ENCODE results near the gene PANK4. TPM values are rescaled to one million over a fixed set of nuclear protein-coding genes. Genes with fewer than 3 reads are reported as not detected.
A peak's percentile ranks its signal among the peaks of the same experiment; 100 is the strongest.

PANK4 gene
- total RNA-seq, 6 donors from 2014 or later = 20.7 to 123 (median 36.9) TPM

DNA sequence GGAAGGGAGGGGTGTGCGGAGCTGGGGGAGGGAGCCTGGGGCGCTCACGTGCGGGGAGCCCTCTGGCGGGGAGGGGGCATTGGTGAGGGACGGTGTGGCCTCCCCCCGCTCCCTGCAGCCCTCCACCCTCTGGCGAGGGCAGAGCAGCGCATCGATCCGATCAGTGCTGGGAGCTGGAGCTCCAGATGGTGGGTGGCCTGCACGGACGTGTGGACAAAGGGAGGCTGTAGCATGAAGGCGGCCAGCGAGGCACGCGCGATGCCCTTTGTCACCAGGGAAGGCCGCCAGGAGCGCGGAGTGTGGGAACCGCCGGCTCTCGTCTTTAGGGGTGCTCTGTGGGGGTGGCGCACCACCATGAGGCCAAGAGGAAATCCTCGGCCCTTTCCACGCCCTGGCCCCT, 9.1 kb upstream of the PANK4 start:
- no peak for TF ChIP-seq POLR2A (IDR thresholded peaks at IDR 0.05)
- H3K27ac ChIP-seq = peak overlapping the region in 1 of 4 donors; percentile 18
- H3K27me3 ChIP-seq = peaks cover 0 to 21% (median 9%) of the 10 kb centered on the region in 4 donors
- H3K4me3 ChIP-seq = no peak overlapping the region
- peaks cover 10 to 28% (median 25%) of the 10 kb centered on the region in 4 donors for H3K4me1 ChIP-seq
- H3K9me3 ChIP-seq = no peaks in the 10 kb centered on the region
- no peak for ATAC-seq (ENCODE audit: low FRiP score in 2 of 2)
- DNase-seq = peak in 1 of 2 donors; percentile 81
- WGBS, 2 donors = 74 to 79% methylated on average over 13 to 21 of the region's 27 CpGs
- H3K36me3 ChIP-seq = no peaks in the 10 kb centered on the region

DNA sequence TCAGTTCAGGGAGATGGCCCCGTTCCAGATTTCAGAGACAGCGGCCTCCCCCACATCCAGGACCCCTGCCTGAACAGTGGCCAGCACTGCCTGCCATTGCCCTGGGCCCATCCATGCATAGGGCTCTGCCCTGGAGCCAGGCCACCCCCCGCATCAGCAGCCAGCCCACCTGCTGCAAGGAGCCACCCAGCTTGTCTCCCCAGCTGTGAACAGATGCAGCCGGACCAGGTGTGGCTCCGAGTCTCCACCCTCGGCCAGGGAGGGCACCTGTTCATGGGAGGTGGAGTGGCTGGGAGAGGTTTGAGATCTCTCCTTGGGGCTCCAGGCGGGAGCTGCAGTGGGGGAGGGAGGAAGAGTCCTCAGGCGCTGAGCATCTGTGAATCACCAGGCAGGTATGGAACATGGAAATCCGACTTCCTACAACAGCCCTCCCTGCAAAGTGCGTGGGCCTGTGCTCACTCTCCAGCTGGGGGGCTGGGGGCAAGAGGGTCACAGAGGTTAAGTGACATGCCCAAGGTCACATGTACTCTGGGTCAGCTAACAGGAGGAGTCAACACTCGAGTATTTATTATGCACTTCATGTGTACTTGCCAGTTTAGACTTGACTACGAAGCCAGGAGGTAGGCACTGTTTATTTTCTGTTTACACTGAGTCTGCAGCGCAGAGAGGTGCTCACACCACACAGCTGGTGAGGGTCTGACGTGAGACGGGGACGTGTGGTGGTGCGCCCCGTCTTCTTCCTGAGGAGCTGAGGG, 8.5 kb upstream of the PANK4 start:
- Histone ChIP-seq H3K4me3 (no peak overlapping the region), H3K27ac (peak overlapping the region in 1 of 4 donors; percentile 18), H3K27me3 (peaks cover 0 to 23% (median 12%) of the 10 kb centered on the region in 4 donors), H3K9me3 (no peaks in the 10 kb centered on the region), H3K4me1 (peaks cover 16 to 32% (median 31%) of the 10 kb centered on the region in 4 donors), H3K36me3 (no peaks in the 10 kb centered on the region)
- TF ChIP-seq, protein P1, sequence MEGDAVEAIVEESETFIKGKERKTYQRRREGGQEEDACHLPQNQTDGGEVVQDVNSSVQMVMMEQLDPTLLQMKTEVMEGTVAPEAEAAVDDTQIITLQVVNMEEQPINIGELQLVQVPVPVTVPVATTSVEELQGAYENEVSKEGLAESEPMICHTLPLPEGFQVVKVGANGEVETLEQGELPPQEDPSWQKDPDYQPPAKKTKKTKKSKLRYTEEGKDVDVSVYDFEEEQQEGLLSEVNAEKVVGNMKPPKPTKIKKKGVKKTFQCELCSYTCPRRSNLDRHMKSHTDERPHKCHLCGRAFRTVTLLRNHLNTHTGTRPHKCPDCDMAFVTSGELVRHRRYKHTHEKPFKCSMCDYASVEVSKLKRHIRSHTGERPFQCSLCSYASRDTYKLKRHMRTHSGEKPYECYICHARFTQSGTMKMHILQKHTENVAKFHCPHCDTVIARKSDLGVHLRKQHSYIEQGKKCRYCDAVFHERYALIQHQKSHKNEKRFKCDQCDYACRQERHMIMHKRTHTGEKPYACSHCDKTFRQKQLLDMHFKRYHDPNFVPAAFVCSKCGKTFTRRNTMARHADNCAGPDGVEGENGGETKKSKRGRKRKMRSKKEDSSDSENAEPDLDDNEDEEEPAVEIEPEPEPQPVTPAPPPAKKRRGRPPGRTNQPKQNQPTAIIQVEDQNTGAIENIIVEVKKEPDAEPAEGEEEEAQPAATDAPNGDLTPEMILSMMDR (IDR thresholded peaks at IDR 0.05) = no peak
- TF ChIP-seq POLR2AphosphoS5 (IDR thresholded peaks at IDR 0.05) (peak in 1 of 2 donors; percentile 25), POLR2A (IDR thresholded peaks at IDR 0.05) (no peak), EP300 (IDR thresholded peaks at IDR 0.05) (no peak)
- peak; percentile 31 to 76 for ATAC-seq (ENCODE audit: low FRiP score in 2 of 2)
- DNase-seq = peak; percentile 74 to 85
- WGBS, 2 donors = 41 to 56% methylated on average over 4 to 11 of the region's 18 CpGs

DNA sequence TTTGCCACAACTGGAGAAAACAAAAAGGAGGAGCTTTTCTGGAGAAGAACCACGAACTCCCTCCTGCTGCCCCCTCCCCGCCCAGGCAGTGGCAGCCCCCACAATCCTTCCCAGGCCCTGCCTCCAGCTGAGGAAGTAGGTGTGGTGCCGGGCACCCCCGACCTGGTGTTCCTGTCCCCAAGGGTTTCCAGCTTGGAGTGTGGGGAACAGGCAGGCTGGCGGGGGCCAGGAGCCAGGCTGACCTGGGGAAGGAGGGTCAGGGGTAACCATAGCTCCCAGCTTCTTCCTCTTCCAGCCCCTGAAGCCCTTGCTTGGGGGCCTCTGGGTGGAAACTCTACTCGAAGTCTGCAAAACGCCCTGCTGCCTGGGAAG, 7.9 kb upstream of the PANK4 start:
- WGBS, 2 donors = 19 to 44% methylated on average over 4 to 6 of the region's 7 CpGs
- no peak for TF ChIP-seq POLR2A (IDR thresholded peaks at IDR 0.05)
- TF ChIP-seq, protein P1 (IDR thresholded peaks at IDR 0.05) = no peak
- no peak for TF ChIP-seq POLR2AphosphoS5 (IDR thresholded peaks at IDR 0.05)
- TF ChIP-seq EP300 (IDR thresholded peaks at IDR 0.05) = no peak
- Histone ChIP-seq H3K27me3 (peaks cover 0 to 27% (median 13%) of the 10 kb centered on the region in 4 donors), H3K4me3 (no peak overlapping the region), H3K27ac (peak overlapping the region in 1 of 4 donors; percentile 18), H3K9me3 (no peaks in the 10 kb centered on the region), H3K36me3 (no peaks in the 10 kb centered on the region), H3K4me1 (peaks cover 20 to 37% (median 33%) of the 10 kb centered on the region in 4 donors)
- no peak for ATAC-seq (ENCODE audit: low FRiP score in 2 of 2)
- DNase-seq = peak in 1 of 2 donors; percentile 56

DNA sequence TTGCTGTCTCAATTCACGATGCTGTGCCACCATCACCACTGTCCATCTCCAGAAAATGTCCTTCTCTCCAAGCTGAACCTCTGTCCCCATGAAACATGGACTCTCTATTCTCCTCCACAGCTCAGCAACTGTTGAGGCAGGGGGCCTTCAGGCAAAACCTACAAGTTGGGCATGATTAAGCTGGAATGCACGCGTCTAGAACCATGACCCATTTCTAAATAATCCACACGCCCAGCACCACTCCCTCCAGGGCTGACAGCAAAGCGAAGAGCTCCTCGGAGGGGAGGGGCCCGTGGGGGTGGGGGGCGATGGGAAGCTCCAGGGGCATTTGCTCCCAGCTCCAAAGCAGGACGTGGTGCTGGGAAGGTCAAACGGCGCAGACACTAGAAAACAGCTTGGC, 7.0 kb upstream of the PANK4 start:
- H3K4me1 ChIP-seq = peaks cover 27 to 47% (median 42%) of the 10 kb centered on the region in 4 donors
- DNase-seq (peak in 1 of 2 donors; percentile 49), ATAC-seq (ENCODE audit: low FRiP score in 2 of 2) (no peak)
- H3K27ac ChIP-seq = no peak overlapping the region
- 81 to 82% methylated on average over 9 to 11 of the region's 11 CpGs for WGBS, 2 donors
- TF ChIP-seq EP300 (IDR thresholded peaks at IDR 0.05) (no peak), POLR2AphosphoS5 (IDR thresholded peaks at IDR 0.05) (no peak), POLR2A (IDR thresholded peaks at IDR 0.05) (no peak)
- TF ChIP-seq, protein P1 (IDR thresholded peaks at IDR 0.05) = no peak
- no peaks in the 10 kb centered on the region for H3K9me3 ChIP-seq
- H3K36me3 ChIP-seq = no peaks in the 10 kb centered on the region
- no peak overlapping the region for H3K4me3 ChIP-seq
- H3K27me3 ChIP-seq = peaks cover 0 to 32% (median 14%) of the 10 kb centered on the region in 4 donors

DNA sequence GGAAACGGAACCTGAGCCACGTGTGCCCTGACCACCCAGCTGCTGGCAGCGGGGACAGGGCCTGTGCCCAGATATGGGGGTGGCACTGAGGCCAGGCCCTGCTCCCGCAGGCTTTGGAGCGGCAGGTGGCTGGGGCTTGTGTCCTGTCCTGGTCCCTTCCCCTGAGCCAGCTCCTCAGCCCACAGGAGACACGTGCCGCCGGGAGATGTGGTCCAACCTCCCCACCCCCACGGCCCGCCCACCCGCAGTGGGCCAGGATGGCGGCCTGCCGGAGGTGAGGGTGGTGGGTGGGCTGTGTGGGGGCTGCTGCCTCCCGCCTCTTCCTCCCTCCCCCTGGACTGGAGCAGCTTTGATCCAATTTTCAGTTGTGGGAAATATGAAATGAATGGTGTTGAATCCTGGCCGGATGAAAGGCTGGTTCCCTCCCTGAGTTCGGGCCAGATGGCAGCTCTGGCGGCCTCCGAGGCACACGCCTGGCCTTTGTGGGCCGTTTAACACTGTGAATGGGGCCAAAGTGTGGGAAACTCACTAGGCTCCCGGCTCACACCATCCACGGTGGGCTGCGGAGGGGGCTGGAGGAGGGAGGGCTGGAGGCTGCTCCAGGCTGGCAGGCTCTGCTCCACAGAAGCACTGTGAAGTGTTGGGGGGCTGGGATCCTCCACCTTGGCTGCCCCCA, 6.2 kb upstream of the PANK4 start:
- no peaks in the 10 kb centered on the region for H3K9me3 ChIP-seq
- no peak for ATAC-seq (ENCODE audit: low FRiP score in 2 of 2)
- H3K27me3 ChIP-seq = peaks cover 0 to 34% (median 15%) of the 10 kb centered on the region in 4 donors

More for the DNA sequence above, 6.2 kb upstream of the PANK4 start:
- TF ChIP-seq POLR2A (IDR thresholded peaks at IDR 0.05) = no peak
- no peak for TF ChIP-seq EP300 (IDR thresholded peaks at IDR 0.05)
- TF ChIP-seq POLR2AphosphoS5 (IDR thresholded peaks at IDR 0.05) = no peak
- TF ChIP-seq, protein P1 (IDR thresholded peaks at IDR 0.05) = no peak
- Histone ChIP-seq H3K4me1 (peaks cover 27 to 53% (median 45%) of the 10 kb centered on the region in 4 donors), H3K36me3 (no peaks in the 10 kb centered on the region), H3K27ac (no peak overlapping the region), H3K4me3 (no peak overlapping the region)
- DNase-seq = peak in 1 of 2 donors; percentile 70
- WGBS, 2 donors = 72 to 87% methylated on average over 9 to 16 of the region's 23 CpGs
